OCI-LY7 (cell line): Measurements from ENCODE around the gene BTAF1. TPM values are rescaled to one million over a fixed set of nuclear protein-coding genes. Genes with fewer than 3 reads are reported as not detected.

Source experiments
- BruUV-seq: library from RNA; stranded (reverse); fragments of 400-500 nt; replicated peaks from 2 replicates; lab custom pipeline; 2021; lab: Mats Ljungman, UMichigan
- CTCF ChIA-PET: fragments of 300-600 bp; sonication (Branson Sonifier 250); formaldehyde crosslinking; loops from one replicate; lab custom pipeline; 2022; ENCODE audit warnings: antibody characterized with exemption; ENCODE audit not compliant: unreplicated experiment; lab: Charles Lee
- POLR2A ChIA-PET: fragments of 300-600 bp; sonication (Branson Sonifier 250); formaldehyde crosslinking; loops from one replicate; lab custom pipeline; 2022; ENCODE audit warnings: antibody characterized with exemption; lab: Charles Lee
- DNase-seq: peaks from one replicate; pipeline ENCODE4 v3.0.0-alpha.2; 2015; ENCODE audit warnings: low spot score
- H2AFZ ChIP-seq: fragments of 200-600 bp; sonication (generic), shearing (Covaris generic); 2 replicates; pipeline ENCODE4 v1.6.1; 2014; ENCODE audit warnings: mild to moderate bottlenecking, antibody characterized with exemption, low read length, moderate library complexity
- H3K27ac ChIP-seq: fragments of 200-600 bp; sonication (generic); 2 replicates; pipeline ENCODE4 v1.5.1; 2014; ENCODE audit warnings: mixed run types, low read depth, mild to moderate bottlenecking, moderate library complexity, low read length, inconsistent platforms; ENCODE audit not compliant: poor library complexity, severe bottlenecking
- H3K36me3 ChIP-seq: fragments of 200-600 bp; sonication (generic); 2 replicates; pipeline ENCODE4 v1.6.1; 2014; ENCODE audit warnings: mild to moderate bottlenecking, antibody characterized with exemption, low read length, moderate library complexity, mixed read lengths; ENCODE audit not compliant: insufficient read depth
- H3K4me1 ChIP-seq: fragments of 200-600 bp; sonication (generic); 2 replicates; pipeline ENCODE4 v1.5.1; 2014; ENCODE audit warnings: mild to moderate bottlenecking, low read length; ENCODE audit not compliant: insufficient read depth, poor library complexity, severe bottlenecking
- H3K4me2 ChIP-seq: fragments of 200-600 bp; sonication (generic); 2 replicates; pipeline ENCODE4 v1.6.1; 2014; ENCODE audit warnings: mild to moderate bottlenecking, low read length
- H3K4me3 ChIP-seq: fragments of 200-600 bp; sonication (generic); 2 replicates; pipeline ENCODE4 v1.5.1; 2014; ENCODE audit warnings: mild to moderate bottlenecking, low read depth, low read length; ENCODE audit not compliant: poor library complexity, severe bottlenecking
- H3K79me2 ChIP-seq: fragments of 200-600 bp; sonication (generic); 2 replicates; pipeline ENCODE4 v1.6.1; 2016; ENCODE audit warnings: low read depth, mild to moderate bottlenecking, low read length, moderate library complexity, mixed read lengths; ENCODE audit not compliant: insufficient read depth
- H3K9me2 ChIP-seq: fragments of 200-600 bp; sonication (generic); 2 replicates; pipeline ENCODE4 v1.6.1; 2016; ENCODE audit warnings: mild to moderate bottlenecking, low read length, mixed read lengths; ENCODE audit not compliant: insufficient read depth
- H3K9me3 ChIP-seq: fragments of 200-600 bp; sonication (generic); 2 replicates; pipeline ENCODE4 v1.6.1; 2014; ENCODE audit warnings: mild to moderate bottlenecking, mixed run types, low read length, mixed read lengths
- H4K20me1 ChIP-seq: fragments of 200-600 bp; sonication (generic); 2 replicates; pipeline ENCODE4 v1.6.1; 2014; ENCODE audit warnings: mild to moderate bottlenecking, antibody characterized with exemption, low read length, moderate library complexity, mixed read lengths; ENCODE audit not compliant: insufficient read depth
- EZH2phosphoT487 ChIP-seq: fragments of 200-600 bp; sonication (generic); IDR thresholded peaks from 2 replicates; pipeline ENCODE4 v1.6.1; 2018; ENCODE audit warnings: low read depth, borderline replicate concordance, mild to moderate bottlenecking, mixed run types, antibody characterized with exemption, low read length, moderate library complexity, mixed read lengths
- intact Hi-C: fragments of 100-400 bp; cut with micrococcal nuclease; formaldehyde crosslinking; loops from one replicate; pipeline ENCODE4 v1.10.0; 2022; ENCODE audit not compliant: unreplicated experiment
- total RNA-seq, 2 experiments: library from RNA; depleted of rRNA in 1 of 2; stranded (reverse); fragments of >200 nt in 1 of 2; shearing (Covaris generic) in 1 of 2; gene quantifications; 2 replicates each; pipeline ENCODE4 v1.2.3, GENCODE V29; 2014 to 2022
- TF ChIP-seq, protein P1 (sequence below): fragments of 200-600 bp; sonication (generic); conservative IDR thresholded peaks from 2 replicates; pipeline ENCODE4 v1.5.1; 2014; ENCODE audit warnings: mild to moderate bottlenecking, antibody characterized with exemption, low read length, moderate library complexity, mixed read lengths

BTAF1 gene
- total RNA-seq, 2 experiments from 2014 or later, result 65.1 to 95.6 TPM

DNA sequence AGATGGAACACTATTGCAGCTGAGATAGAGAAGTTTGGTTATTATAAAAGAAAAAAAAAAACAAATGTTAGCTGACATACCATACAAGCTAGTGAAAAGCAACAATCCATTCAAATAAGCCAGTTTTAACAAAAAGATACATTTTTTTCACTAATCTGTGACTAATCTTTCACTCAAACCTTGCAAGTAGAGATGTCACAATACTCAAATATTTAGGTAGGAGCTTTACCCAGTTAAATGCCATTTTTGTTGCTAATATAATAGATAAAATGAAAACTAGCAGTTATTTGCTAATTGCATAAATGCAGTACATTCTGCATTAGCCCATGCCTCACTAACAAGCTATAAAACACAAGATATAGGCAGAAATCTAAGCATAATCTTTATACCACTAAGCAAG, 123.6 kb downstream of the BTAF1 start:
- no peak overlapping the region for H3K4me3 ChIP-seq
- BruUV-seq, result no TSS peak
- H3K4me1 ChIP-seq, result peaks cover 15% of the 10 kb centered on the region
- H3K27ac ChIP-seq, result peak overlapping the region; percentile 28
- TF ChIP-seq, protein P1, sequence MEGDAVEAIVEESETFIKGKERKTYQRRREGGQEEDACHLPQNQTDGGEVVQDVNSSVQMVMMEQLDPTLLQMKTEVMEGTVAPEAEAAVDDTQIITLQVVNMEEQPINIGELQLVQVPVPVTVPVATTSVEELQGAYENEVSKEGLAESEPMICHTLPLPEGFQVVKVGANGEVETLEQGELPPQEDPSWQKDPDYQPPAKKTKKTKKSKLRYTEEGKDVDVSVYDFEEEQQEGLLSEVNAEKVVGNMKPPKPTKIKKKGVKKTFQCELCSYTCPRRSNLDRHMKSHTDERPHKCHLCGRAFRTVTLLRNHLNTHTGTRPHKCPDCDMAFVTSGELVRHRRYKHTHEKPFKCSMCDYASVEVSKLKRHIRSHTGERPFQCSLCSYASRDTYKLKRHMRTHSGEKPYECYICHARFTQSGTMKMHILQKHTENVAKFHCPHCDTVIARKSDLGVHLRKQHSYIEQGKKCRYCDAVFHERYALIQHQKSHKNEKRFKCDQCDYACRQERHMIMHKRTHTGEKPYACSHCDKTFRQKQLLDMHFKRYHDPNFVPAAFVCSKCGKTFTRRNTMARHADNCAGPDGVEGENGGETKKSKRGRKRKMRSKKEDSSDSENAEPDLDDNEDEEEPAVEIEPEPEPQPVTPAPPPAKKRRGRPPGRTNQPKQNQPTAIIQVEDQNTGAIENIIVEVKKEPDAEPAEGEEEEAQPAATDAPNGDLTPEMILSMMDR, result no peak
- no peak for TF ChIP-seq EZH2phosphoT487
- DNase-seq, result no peak
- POLR2A ChIA-PET, result interaction anchor here (0.6 kb wide), 1 partner anchor 21 kb away, joined by 3 read pairs; no protein-coding TSS in a partner anchor
- CTCF ChIA-PET, result interaction anchor here (0.5 kb wide), 1 partner anchor 352 kb away, joined by 4 read pairs; no protein-coding TSS in a partner anchor
- no peaks in the 10 kb centered on the region for H3K79me2 ChIP-seq
- no peaks in the 10 kb centered on the region for H3K9me2 ChIP-seq
- no peaks in the 10 kb centered on the region for H4K20me1 ChIP-seq
- H3K9me3 ChIP-seq, result no peaks in the 10 kb centered on the region
- H3K4me2 ChIP-seq, result no peak overlapping the region
- intact Hi-C loops, result no loop called here
- no peaks in the 10 kb centered on the region for H3K36me3 ChIP-seq
- no peak overlapping the region for H2AFZ ChIP-seq

DNA sequence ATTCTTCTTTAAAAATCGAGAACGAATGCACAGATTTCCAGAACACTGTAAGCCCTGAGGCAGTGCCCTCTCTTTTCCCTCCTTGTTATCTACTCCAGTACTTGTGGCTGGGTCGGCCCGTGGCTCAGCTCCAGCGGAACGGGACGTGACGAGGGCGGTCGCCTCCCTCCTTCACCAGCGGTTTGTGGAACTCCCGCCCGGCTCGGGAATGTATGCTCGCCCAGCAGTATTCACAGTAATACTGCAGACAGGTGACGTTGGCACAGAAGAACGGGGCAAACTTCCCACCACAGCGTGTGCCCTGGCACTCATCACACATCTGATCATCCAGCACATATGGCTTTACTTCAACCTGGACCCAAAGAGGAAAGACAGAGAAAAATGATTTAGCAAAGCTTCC, 128.5 kb downstream of the BTAF1 start:
- intact Hi-C loops, result no loop called here
- CTCF ChIA-PET, result no interaction called here
- POLR2A ChIA-PET, result interaction anchor here (0.6 kb wide), 3 partner anchors 15 to 132 kb away, joined by 3 to 7 read pairs (median 4); no protein-coding TSS in a partner anchor
- BruUV-seq, result no TSS peak
- no peaks in the 10 kb centered on the region for H4K20me1 ChIP-seq
- no peak overlapping the region for H2AFZ ChIP-seq
- H3K9me2 ChIP-seq, result no peaks in the 10 kb centered on the region
- H3K4me2 ChIP-seq, result no peak overlapping the region
- no peak for DNase-seq
- peaks cover 15% of the 10 kb centered on the region for H3K4me1 ChIP-seq
- TF ChIP-seq EZH2phosphoT487, result no peak
- TF ChIP-seq, protein P1, result no peak
- H3K36me3 ChIP-seq, result no peaks in the 10 kb centered on the region
- no peak overlapping the region for H3K4me3 ChIP-seq
- no peaks in the 10 kb centered on the region for H3K9me3 ChIP-seq
- H3K27ac ChIP-seq, result no peak overlapping the region
- no peaks in the 10 kb centered on the region for H3K79me2 ChIP-seq

DNA sequence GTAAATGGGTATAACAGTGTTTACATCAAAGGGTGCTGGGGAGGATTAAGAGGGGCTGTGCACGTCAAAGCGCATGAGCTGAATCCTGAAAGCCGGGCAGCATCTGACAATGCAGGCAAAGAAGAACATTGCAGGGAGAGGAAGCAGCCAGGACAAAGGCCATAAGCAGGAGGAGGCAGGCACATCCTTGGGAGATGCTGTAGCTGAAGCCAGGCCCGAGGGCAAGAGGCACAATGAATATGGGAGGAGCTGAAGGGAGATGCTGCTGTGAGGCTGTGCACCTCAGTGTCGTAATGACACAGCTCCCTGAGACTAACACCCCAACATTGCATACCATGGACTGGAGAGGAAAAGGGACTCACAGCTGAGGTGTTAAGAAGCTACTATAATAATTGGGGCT, 129.2 kb downstream of the BTAF1 start:
- no TSS peak for BruUV-seq
- Histone ChIP-seq H3K4me2 (no peak overlapping the region), H3K4me1 (peaks cover 9% of the 10 kb centered on the region), H3K79me2 (no peaks in the 10 kb centered on the region), H2AFZ (no peak overlapping the region), H4K20me1 (no peaks in the 10 kb centered on the region), H3K9me3 (no peaks in the 10 kb centered on the region), H3K9me2 (no peaks in the 10 kb centered on the region), H3K27ac (no peak overlapping the region), H3K4me3 (no peak overlapping the region), H3K36me3 (no peaks in the 10 kb centered on the region)
- intact Hi-C loops, result no loop called here
- TF ChIP-seq, protein P1, result no peak
- no peak for TF ChIP-seq EZH2phosphoT487
- ChIA-PET CTCF (no interaction called here), POLR2A (interaction anchor here (0.5 to 0.6 kb wide), 2 partner anchors 133 to 200 kb away, joined by 4 to 7 read pairs; no protein-coding TSS in a partner anchor)
- DNase-seq, result no peak
